ENCODE data around the gene FOCAD. TPM values are rescaled to one million over a fixed set of nuclear protein-coding genes. Genes with fewer than 3 reads are reported as not detected.

FOCAD gene
- total RNA-seq, 2 donors from 2014 or later = 51.6 to 56.8 TPM

- Mint-ChIP-seq H3K9me3 (no peaks in the 10 kb centered on the region), H3K4me3 (no peak overlapping the region), H3K27ac (peak overlapping the region; percentile 1), H3K27me3 (ENCODE audit: insufficient read depth) (no peaks in the 10 kb centered on the region), H3K36me3 (ENCODE audit: low read depth) (peaks cover 31% of the 10 kb centered on the region), H3K4me1 (no peaks in the 10 kb centered on the region)
- Histone ChIP-seq H3K36me3 (ENCODE audit: control insufficient read depth, insufficient read depth, low read length) (peaks cover 30% of the 10 kb centered on the region), H3K9me3 (ENCODE audit: control insufficient read depth, low read length) (no peaks in the 10 kb centered on the region), H3K27ac (ENCODE audit: low read depth, low read length) (no peak overlapping the region), H3K4me3 (ENCODE audit: low read length) (no peak overlapping the region), H3K4me1 (ENCODE audit: control insufficient read depth, insufficient read depth, low read length) (no peaks in the 10 kb centered on the region), H3K9ac (ENCODE audit: extremely low read depth, low read length, poor library complexity, severe bottlenecking) (no peak overlapping the region), H3K27me3 (ENCODE audit: control insufficient read depth, insufficient read depth, low read length, poor library complexity, severe bottlenecking) (no peaks in the 10 kb centered on the region)
- no peak for DNase-seq
- TF ChIP-seq, protein P1, sequence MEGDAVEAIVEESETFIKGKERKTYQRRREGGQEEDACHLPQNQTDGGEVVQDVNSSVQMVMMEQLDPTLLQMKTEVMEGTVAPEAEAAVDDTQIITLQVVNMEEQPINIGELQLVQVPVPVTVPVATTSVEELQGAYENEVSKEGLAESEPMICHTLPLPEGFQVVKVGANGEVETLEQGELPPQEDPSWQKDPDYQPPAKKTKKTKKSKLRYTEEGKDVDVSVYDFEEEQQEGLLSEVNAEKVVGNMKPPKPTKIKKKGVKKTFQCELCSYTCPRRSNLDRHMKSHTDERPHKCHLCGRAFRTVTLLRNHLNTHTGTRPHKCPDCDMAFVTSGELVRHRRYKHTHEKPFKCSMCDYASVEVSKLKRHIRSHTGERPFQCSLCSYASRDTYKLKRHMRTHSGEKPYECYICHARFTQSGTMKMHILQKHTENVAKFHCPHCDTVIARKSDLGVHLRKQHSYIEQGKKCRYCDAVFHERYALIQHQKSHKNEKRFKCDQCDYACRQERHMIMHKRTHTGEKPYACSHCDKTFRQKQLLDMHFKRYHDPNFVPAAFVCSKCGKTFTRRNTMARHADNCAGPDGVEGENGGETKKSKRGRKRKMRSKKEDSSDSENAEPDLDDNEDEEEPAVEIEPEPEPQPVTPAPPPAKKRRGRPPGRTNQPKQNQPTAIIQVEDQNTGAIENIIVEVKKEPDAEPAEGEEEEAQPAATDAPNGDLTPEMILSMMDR (conservative IDR thresholded peaks at IDR 0.05) = no peak
- WGBS, 2 experiments (ENCODE audit: insufficient coverage in 1 of 2, insufficient read length in 1 of 2) = 100% methylated on average over 1 of the region's 1 CpG; no CpG with 5 or more reads in 1 of the 2 experiments
Observed at GRCh38 chr9:20722221-20722620, 38.2 kb downstream of the FOCAD start.

DNA sequence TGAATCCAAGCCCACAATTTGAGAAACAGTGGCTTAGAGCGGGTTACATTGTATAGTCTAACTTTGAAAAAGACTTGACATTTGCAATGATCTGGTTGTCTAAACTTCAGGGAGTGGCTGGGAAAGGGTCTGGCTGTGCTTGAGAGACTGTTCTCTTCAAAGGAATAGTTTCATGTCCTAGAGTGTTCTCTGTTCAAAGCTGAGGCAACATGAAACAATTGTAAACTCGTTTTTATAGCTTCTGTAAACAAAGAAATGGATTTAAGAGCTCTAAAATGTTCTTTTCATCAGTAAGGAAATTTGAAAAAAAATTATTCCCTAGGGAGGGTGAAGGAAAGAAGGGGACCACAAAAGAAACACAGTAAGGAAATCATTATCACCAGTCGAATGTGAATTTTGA, 41.6 kb downstream of the FOCAD start:
- no peaks in the 10 kb centered on the region for H3K27me3 Mint-ChIP-seq (ENCODE audit: insufficient read depth)
- Histone ChIP-seq H3K9ac (ENCODE audit: extremely low read depth, low read length, poor library complexity, severe bottlenecking) (no peak overlapping the region), H3K4me1 (ENCODE audit: control insufficient read depth, insufficient read depth, low read length) (no peaks in the 10 kb centered on the region), H3K4me3 (ENCODE audit: low read length) (no peak overlapping the region), H3K9me3 (ENCODE audit: control insufficient read depth, low read length) (no peaks in the 10 kb centered on the region), H3K27me3 (ENCODE audit: control insufficient read depth, insufficient read depth, low read length, poor library complexity, severe bottlenecking) (no peaks in the 10 kb centered on the region), H3K27ac (ENCODE audit: low read depth, low read length) (no peak overlapping the region), H3K36me3 (ENCODE audit: control insufficient read depth, insufficient read depth, low read length) (peaks cover 18% of the 10 kb centered on the region)
- H3K4me3 Mint-ChIP-seq = no peak overlapping the region
- H3K9me3 Mint-ChIP-seq = no peaks in the 10 kb centered on the region
- H3K36me3 Mint-ChIP-seq (ENCODE audit: low read depth) = peaks cover 19% of the 10 kb centered on the region
- no peaks in the 10 kb centered on the region for H3K4me1 Mint-ChIP-seq
- 89 to 93% methylated on average over 3 of the region's 3 CpGs for WGBS, 2 experiments (ENCODE audit: insufficient coverage in 1 of 2, insufficient read length in 1 of 2)
- TF ChIP-seq, protein P1 (conservative IDR thresholded peaks at IDR 0.05) = no peak
- no peak for DNase-seq
- no peak overlapping the region for H3K27ac Mint-ChIP-seq

DNA sequence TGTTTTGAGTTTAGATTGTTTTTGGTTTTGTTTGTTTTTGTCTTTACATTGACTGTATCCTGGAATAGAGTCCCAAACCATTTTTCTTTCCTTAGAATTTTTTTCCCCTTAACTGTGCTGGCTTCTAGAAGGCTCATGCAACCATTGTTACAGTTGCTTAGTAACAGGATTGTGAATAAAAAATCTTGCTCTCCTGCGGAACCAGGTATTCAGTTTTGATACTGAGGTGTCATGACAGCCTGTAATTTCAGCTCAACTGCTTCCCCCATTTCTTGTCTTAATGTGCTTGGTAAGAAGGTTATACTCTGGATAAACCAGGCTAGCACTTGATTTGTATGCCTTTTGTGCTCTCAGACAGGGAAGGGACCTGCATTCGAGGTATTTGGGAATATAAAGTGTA, 42.1 kb downstream of the FOCAD start:
- Mint-ChIP-seq H3K4me1 (no peaks in the 10 kb centered on the region), H3K27ac (no peak overlapping the region), H3K9me3 (no peaks in the 10 kb centered on the region), H3K27me3 (ENCODE audit: insufficient read depth) (no peaks in the 10 kb centered on the region), H3K36me3 (ENCODE audit: low read depth) (peaks cover 15% of the 10 kb centered on the region), H3K4me3 (no peak overlapping the region)
- no peak for DNase-seq
- Histone ChIP-seq H3K9ac (ENCODE audit: extremely low read depth, low read length, poor library complexity, severe bottlenecking) (no peak overlapping the region), H3K27me3 (ENCODE audit: control insufficient read depth, insufficient read depth, low read length, poor library complexity, severe bottlenecking) (no peaks in the 10 kb centered on the region), H3K4me3 (ENCODE audit: low read length) (no peak overlapping the region), H3K27ac (ENCODE audit: low read depth, low read length) (no peak overlapping the region), H3K36me3 (ENCODE audit: control insufficient read depth, insufficient read depth, low read length) (peaks cover 14% of the 10 kb centered on the region), H3K9me3 (ENCODE audit: control insufficient read depth, low read length) (no peaks in the 10 kb centered on the region), H3K4me1 (ENCODE audit: control insufficient read depth, insufficient read depth, low read length) (no peaks in the 10 kb centered on the region)
- TF ChIP-seq, protein P1 (conservative IDR thresholded peaks at IDR 0.05) = no peak
- WGBS, 2 experiments (ENCODE audit: insufficient coverage in 1 of 2, insufficient read length in 1 of 2) = 92% methylated on average over 2 of the region's 2 CpGs; no CpG with 5 or more reads in 1 of the 2 experiments
